Fibroblast of the aortic adventitia (primary cell): ENCODE measurements around the gene STAT6. TPM values are rescaled to one million over a fixed set of nuclear protein-coding genes. Genes with fewer than 3 reads are reported as not detected.
A peak's percentile ranks its signal among the peaks of the same experiment; 100 is the strongest.

Source experiments
- DNase-seq: peaks from one replicate; pipeline ENCODE4 v3.0.0-alpha.2; 2010; ENCODE audit warnings: low read depth
- H3K4me3 ChIP-seq: 2 replicates; pipeline ENCODE4 v1.5.1; 2011; ENCODE audit warnings: low read depth, mild to moderate bottlenecking, control low read depth, low read length, moderate library complexity
- CTCF ChIP-seq: IDR thresholded peaks from 2 replicates; pipeline ENCODE4 v1.5.1; 2011; ENCODE audit warnings: mild to moderate bottlenecking, low read length, control low read depth, inconsistent platforms; ENCODE audit not compliant: insufficient read depth
- total RNA-seq: library from RNA; depleted of rRNA; stranded (reverse); fragments of >200 nt; gene quantifications from 2 replicates; pipeline ENCODE4 v1.2.3, GENCODE V29; 2012; ENCODE audit warnings: low replicate concordance

Gene STAT6
- total RNA-seq, 1 donor, result 102 TPM

- no peak for TF ChIP-seq CTCF
- no peak for DNase-seq
- no peak overlapping the region for H3K4me3 ChIP-seq
These were observed 15.7 kb downstream of the STAT6 start for GRCh38 chr12:57095440-57095839.

- no peak overlapping the region for H3K4me3 ChIP-seq
- DNase-seq, result no peak
- TF ChIP-seq CTCF, result no peak
These were observed 16.7 kb downstream of the STAT6 start for GRCh38 chr12:57094208-57095160.

- H3K4me3 ChIP-seq, result peak overlapping the region; percentile 14
- DNase-seq, result peak; percentile 85
- TF ChIP-seq CTCF, result peak; percentile 64
These were observed 17.6 kb downstream of the STAT6 start for GRCh38 chr12:57093415-57094207.

- TF ChIP-seq CTCF, result no peak
- DNase-seq, result no peak
- H3K4me3 ChIP-seq, result peak overlapping the region; percentile 39
These were observed 18.2 kb downstream of the STAT6 start for GRCh38 chr12:57092876-57093414.

- peak overlapping the region; percentile 39 for H3K4me3 ChIP-seq
- TF ChIP-seq CTCF, result no peak
- DNase-seq, result no peak
These were observed 18.7 kb downstream of the STAT6 start for GRCh38 chr12:57092529-57092862.

GRCh38 chr12:57091638-57092528, 19.3 kb downstream of the STAT6 start:
- peak overlapping the region; percentile 95 for H3K4me3 ChIP-seq
- no peak for TF ChIP-seq CTCF
- DNase-seq, result no peak
